C4-2B (cell line): ENCODE results near the gene CD163L1.

Experiments used
- CTCF ChIP-seq: fragments of 450-650 bp; conservative IDR thresholded peaks from 2 replicates; pipeline ENCODE4 v1.5.1; 2017; ENCODE audit warnings: mild to moderate bottlenecking
- ZFX ChIP-seq: fragments of 450-650 bp; IDR thresholded peaks from 2 replicates; pipeline ENCODE4 v1.6.1; 2017

GRCh38 chr12:7444537-7444936 is 584 bp upstream of the CD163L1 start:
- TF ChIP-seq CTCF (no peak), ZFX (no peak)
